Panc1 (cell line): ENCODE data around the gene RGS10. TPM values are rescaled to one million over a fixed set of nuclear protein-coding genes. Genes with fewer than 3 reads are reported as not detected.

ENCODE experiments used
- ATAC-seq: fragments of 200-7000 bp; cut with Tn5 transposase; 2 replicates; pipeline ENCODE4 v1.9.1; 2020; ENCODE audit warnings: mild to moderate bottlenecking, moderate library complexity
- BruUV-seq: library from RNA; stranded (reverse); fragments of 400-500 nt; replicated peaks from 2 replicates; lab custom pipeline; 2021; lab: Mats Ljungman, UMichigan
- CTCF ChIA-PET: fragments of 300-600 bp; sonication (Branson Sonifier 250); formaldehyde crosslinking; loops from one replicate; lab custom pipeline; 2022; ENCODE audit warnings: antibody characterized with exemption; lab: Charles Lee
- POLR2A ChIA-PET: fragments of 300-600 bp; sonication (Branson Sonifier 250); formaldehyde crosslinking; loops from one replicate; lab custom pipeline; 2022; ENCODE audit warnings: antibody characterized with exemption; lab: Charles Lee
- DNase-seq: peaks from one replicate; pipeline ENCODE4 v3.0.0-alpha.2; 2010; ENCODE audit warnings: low read depth, low spot score
- H3K27ac ChIP-seq: 2 replicates; pipeline ENCODE4 v1.5.1; 2011; ENCODE audit warnings: mild to moderate bottlenecking, low read length, inconsistent platforms
- H3K27me3 ChIP-seq: fragments of 200-500 bp; sonication (Bioruptor generic); 2 replicates; pipeline ENCODE4 v1.6.0; 2014; ENCODE audit warnings: low read length, inconsistent platforms; ENCODE audit not compliant: control insufficient read depth, insufficient read depth
- H3K36me3 ChIP-seq: fragments of 200-500 bp; sonication (Bioruptor generic); 2 replicates; pipeline ENCODE4 v1.5.1; 2014; ENCODE audit warnings: inconsistent platforms, mild to moderate bottlenecking, low read length, moderate library complexity; ENCODE audit not compliant: control insufficient read depth, insufficient read depth
- H3K4me1 ChIP-seq: 2 replicates; pipeline ENCODE4 v1.5.1; 2011; ENCODE audit warnings: inconsistent platforms, mild to moderate bottlenecking, low read length, moderate library complexity; ENCODE audit not compliant: control insufficient read depth, insufficient read depth
- H3K4me3 ChIP-seq, 2 experiments: 2 replicates each; pipeline ENCODE4 v1.5.1; 2011 to 2012; ENCODE audit warnings: low read depth in 2 of 2, low read length in 2 of 2, mild to moderate bottlenecking in 2 of 2, inconsistent platforms in 1 of 2, moderate library complexity in 1 of 2
- H3K9me3 ChIP-seq: fragments of 200-500 bp; sonication (Bioruptor generic); 2 replicates; pipeline ENCODE4 v1.5.1; 2014; ENCODE audit warnings: low read depth, mild to moderate bottlenecking, inconsistent platforms, low read length, moderate library complexity; ENCODE audit not compliant: control insufficient read depth, insufficient read depth
- POLR2AphosphoS5 ChIP-seq: IDR thresholded peaks from 2 replicates; pipeline ENCODE4 v1.6.1; 2012; ENCODE audit warnings: mild to moderate bottlenecking, low read depth, low read length, moderate library complexity
- SIN3A ChIP-seq: IDR thresholded peaks from 2 replicates; pipeline ENCODE4 v1.6.1; 2012; ENCODE audit warnings: low read depth, mild to moderate bottlenecking, low read length, moderate library complexity, borderline replicate concordance; ENCODE audit not compliant: insufficient read depth
- TCF7L2 ChIP-seq: IDR thresholded peaks from 2 replicates; pipeline ENCODE4 v1.6.1; 2011; ENCODE audit warnings: mild to moderate bottlenecking, low read depth, low read length, inconsistent platforms
- in situ Hi-C: cut with HindIII; loops from 2 replicates; pipeline ENCODE4 v1.10.0; 2016; ENCODE audit warnings: low sequenced_read_pairs, low pct_unique_long_range_greater_than_20kb
- intact Hi-C: fragments of 100-400 bp; cut with micrococcal nuclease; formaldehyde crosslinking; loops from one replicate; pipeline ENCODE4 v1.10.0; 2022; ENCODE audit not compliant: unreplicated experiment
- total RNA-seq: library from RNA; stranded (reverse); gene quantifications from one replicate; pipeline ENCODE4 v1.2.1, GENCODE V29; 2021; ENCODE audit not compliant: unreplicated experiment
- TF ChIP-seq, protein P1 (sequence below): fragments of 450-650 bp; IDR thresholded peaks from 2 replicates; pipeline ENCODE4 v1.5.1; 2017; ENCODE audit warnings: mild to moderate bottlenecking
- TF ChIP-seq, protein P2 (sequence below), 2 experiments: IDR thresholded peaks; 2 replicates each; pipeline ENCODE4 v1.6.1; 2011 to 2012; ENCODE audit warnings: low read depth in 2 of 2, control low read depth in 1 of 2, low read length in 1 of 2, mild to moderate bottlenecking in 1 of 2, moderate library complexity in 1 of 2; ENCODE audit not compliant: insufficient read depth in 1 of 2

The RGS10 gene
- total RNA-seq, 1 experiment from 2014 or later: 68.6 TPM

DNA sequence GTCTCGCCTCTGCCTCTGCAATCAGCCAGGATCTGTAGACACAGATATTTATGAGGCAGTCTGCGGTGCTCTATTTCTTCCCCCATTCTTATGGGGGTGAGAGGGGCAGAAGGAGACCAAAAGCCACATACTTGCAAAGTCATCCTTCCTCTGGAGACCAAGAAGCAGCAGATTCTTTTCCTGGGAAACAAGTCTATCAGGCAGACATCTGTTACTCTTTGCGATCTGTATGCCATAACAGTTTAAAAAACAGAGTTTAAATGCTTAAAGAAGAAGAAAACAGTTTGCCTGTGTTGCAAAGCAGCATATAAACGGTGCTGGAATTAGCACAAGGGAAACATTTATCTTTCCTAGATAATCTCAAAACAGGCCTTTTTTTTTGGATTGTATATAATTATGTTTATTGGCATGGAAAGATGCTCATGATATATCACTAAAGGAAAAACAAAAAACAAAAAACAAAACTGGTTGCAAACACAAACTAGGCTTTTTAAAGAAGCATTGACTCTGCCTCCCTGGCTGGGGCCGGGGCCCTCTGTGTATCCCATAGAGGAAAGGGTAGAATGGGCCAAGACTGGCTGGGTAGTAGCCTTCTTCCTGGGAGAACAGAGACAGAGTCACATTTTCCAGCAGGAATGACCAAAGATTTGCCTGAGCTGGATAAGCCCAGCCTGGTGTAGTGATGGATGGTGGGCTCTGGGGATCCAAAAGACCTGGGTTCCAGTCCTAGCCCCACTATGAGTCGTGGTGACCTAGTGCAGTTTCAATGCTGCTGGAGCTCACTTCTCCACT lies 50.4 kb downstream of the RGS10 start:
- Histone ChIP-seq H3K36me3 (no peaks in the 10 kb centered on the region), H3K27me3 (no peaks in the 10 kb centered on the region), H3K4me3 (no peak overlapping the region), H3K27ac (no peak overlapping the region), H3K4me1 (peaks cover 12% of the 10 kb centered on the region), H3K9me3 (no peaks in the 10 kb centered on the region)
- in situ Hi-C loops (no loop called here), intact Hi-C loops (no loop called here)
- ATAC-seq (no peak), DNase-seq (no peak)
- CTCF ChIA-PET: no interaction called here
- POLR2A ChIA-PET: no interaction called here
- TF ChIP-seq POLR2AphosphoS5 (no peak), SIN3A (no peak), TCF7L2 (no peak)
- TF ChIP-seq, protein P1, sequence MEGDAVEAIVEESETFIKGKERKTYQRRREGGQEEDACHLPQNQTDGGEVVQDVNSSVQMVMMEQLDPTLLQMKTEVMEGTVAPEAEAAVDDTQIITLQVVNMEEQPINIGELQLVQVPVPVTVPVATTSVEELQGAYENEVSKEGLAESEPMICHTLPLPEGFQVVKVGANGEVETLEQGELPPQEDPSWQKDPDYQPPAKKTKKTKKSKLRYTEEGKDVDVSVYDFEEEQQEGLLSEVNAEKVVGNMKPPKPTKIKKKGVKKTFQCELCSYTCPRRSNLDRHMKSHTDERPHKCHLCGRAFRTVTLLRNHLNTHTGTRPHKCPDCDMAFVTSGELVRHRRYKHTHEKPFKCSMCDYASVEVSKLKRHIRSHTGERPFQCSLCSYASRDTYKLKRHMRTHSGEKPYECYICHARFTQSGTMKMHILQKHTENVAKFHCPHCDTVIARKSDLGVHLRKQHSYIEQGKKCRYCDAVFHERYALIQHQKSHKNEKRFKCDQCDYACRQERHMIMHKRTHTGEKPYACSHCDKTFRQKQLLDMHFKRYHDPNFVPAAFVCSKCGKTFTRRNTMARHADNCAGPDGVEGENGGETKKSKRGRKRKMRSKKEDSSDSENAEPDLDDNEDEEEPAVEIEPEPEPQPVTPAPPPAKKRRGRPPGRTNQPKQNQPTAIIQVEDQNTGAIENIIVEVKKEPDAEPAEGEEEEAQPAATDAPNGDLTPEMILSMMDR: no peak
- TF ChIP-seq, protein P2, sequence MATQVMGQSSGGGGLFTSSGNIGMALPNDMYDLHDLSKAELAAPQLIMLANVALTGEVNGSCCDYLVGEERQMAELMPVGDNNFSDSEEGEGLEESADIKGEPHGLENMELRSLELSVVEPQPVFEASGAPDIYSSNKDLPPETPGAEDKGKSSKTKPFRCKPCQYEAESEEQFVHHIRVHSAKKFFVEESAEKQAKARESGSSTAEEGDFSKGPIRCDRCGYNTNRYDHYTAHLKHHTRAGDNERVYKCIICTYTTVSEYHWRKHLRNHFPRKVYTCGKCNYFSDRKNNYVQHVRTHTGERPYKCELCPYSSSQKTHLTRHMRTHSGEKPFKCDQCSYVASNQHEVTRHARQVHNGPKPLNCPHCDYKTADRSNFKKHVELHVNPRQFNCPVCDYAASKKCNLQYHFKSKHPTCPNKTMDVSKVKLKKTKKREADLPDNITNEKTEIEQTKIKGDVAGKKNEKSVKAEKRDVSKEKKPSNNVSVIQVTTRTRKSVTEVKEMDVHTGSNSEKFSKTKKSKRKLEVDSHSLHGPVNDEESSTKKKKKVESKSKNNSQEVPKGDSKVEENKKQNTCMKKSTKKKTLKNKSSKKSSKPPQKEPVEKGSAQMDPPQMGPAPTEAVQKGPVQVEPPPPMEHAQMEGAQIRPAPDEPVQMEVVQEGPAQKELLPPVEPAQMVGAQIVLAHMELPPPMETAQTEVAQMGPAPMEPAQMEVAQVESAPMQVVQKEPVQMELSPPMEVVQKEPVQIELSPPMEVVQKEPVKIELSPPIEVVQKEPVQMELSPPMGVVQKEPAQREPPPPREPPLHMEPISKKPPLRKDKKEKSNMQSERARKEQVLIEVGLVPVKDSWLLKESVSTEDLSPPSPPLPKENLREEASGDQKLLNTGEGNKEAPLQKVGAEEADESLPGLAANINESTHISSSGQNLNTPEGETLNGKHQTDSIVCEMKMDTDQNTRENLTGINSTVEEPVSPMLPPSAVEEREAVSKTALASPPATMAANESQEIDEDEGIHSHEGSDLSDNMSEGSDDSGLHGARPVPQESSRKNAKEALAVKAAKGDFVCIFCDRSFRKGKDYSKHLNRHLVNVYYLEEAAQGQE (IDR thresholded peaks at IDR 0.05; ENCODE audit: insufficient read depth in 1 of 2, low read depth in 2 of 2, low read length in 1 of 2): no peak
- no TSS peak for BruUV-seq

GRCh38 chr10:119489991-119490326 lies 52.6 kb downstream of the RGS10 start:
- H3K4me1 ChIP-seq: peaks cover 14% of the 10 kb centered on the region
- no peaks in the 10 kb centered on the region for H3K27me3 ChIP-seq
- POLR2A ChIA-PET: no interaction called here
- intact Hi-C loops: loop anchor here (5.0 kb wide), 1 partner anchor 293 kb away; no protein-coding TSS in a partner anchor
- TF ChIP-seq, protein P1: no peak; the same call in 1 of the 2 replicates
- no peak for TF ChIP-seq SIN3A
- TF ChIP-seq POLR2AphosphoS5: no peak
- TF ChIP-seq TCF7L2: no peak
- TF ChIP-seq, protein P2 (IDR thresholded peaks at IDR 0.05; ENCODE audit: insufficient read depth in 1 of 2, low read depth in 2 of 2, low read length in 1 of 2): no peak
- in situ Hi-C loops: no loop called here
- CTCF ChIA-PET: interaction anchor here (0.5 to 2.1 kb wide), 15 partner anchors 8 to 350 kb away, joined by 3 to 34 read pairs (median 5); partner anchors contain the start of gene RGS10
- DNase-seq: no peak
- H3K4me3 ChIP-seq: peak overlapping the region; percentile 38 to 57
- no TSS peak for BruUV-seq
- no peaks in the 10 kb centered on the region for H3K9me3 ChIP-seq
- no peaks in the 10 kb centered on the region for H3K36me3 ChIP-seq
- ATAC-seq: peak; percentile 41
- no peak overlapping the region for H3K27ac ChIP-seq
